K562 (cell line): ENCODE measurements around the gene GSTO2. TPM values are rescaled to one million over a fixed set of nuclear protein-coding genes. Genes with fewer than 3 reads are reported as not detected.
A peak's percentile ranks its signal among the peaks of the same experiment; 100 is the strongest.

Experiments
- ATF4 ChIP-seq: fragments of 450-650 bp; formaldehyde crosslinking; IDR thresholded peaks from 2 replicates; pipeline ENCODE4 v1.4.0; 2022; ENCODE audit warnings: mild to moderate bottlenecking, moderate library complexity
- CREBBP ChIP-seq: IDR thresholded peaks from one replicate; pipeline ENCODE4 v1.6.1; 2012; ENCODE audit warnings: low read depth, mild to moderate bottlenecking, control low read depth, inconsistent platforms, low read length
- CXXC5 ChIP-seq: fragments of 250-450 bp; sonication (Bioruptor Pico); IDR thresholded peaks from 2 replicates; pipeline ENCODE4 v1.8.0; 2022; ENCODE audit warnings: inconsistent platforms, mild to moderate bottlenecking, moderate library complexity
- DMBX1 ChIP-seq: fragments of 250-450 bp; sonication (Bioruptor Pico); IDR thresholded peaks from 2 replicates; pipeline ENCODE4 v1.8.0; 2022; ENCODE audit warnings: inconsistent platforms, mild to moderate bottlenecking, moderate library complexity, borderline replicate concordance
- ELF2 ChIP-seq: fragments of 250-450 bp; sonication (Bioruptor Pico); IDR thresholded peaks from 2 replicates; pipeline ENCODE4 v1.5.0; 2021; ENCODE audit warnings: mild to moderate bottlenecking
- FIP1L1 ChIP-seq: fragments of 200-400 bp; formaldehyde crosslinking; IDR thresholded peaks from 2 replicates; pipeline ENCODE4 v1.6.1; 2018; ENCODE audit warnings: mild to moderate bottlenecking, low read depth, low read length; ENCODE audit not compliant: poor library complexity, severe bottlenecking
- GABPB2 ChIP-seq: fragments of 250-450 bp; sonication (Bioruptor Pico); conservative IDR thresholded peaks from 2 replicates; pipeline ENCODE4 v1.5.1; 2021; ENCODE audit warnings: mild to moderate bottlenecking
- GTF2B ChIP-seq: IDR thresholded peaks from 2 replicates; pipeline ENCODE4 v1.6.1; 2011; ENCODE audit not compliant: insufficient read length; ENCODE audit errors: extremely low read depth
- HEY1 ChIP-seq: fragments of 250-450 bp; sonication (Bioruptor Pico); IDR thresholded peaks from 2 replicates; pipeline ENCODE4 v1.5.0; 2020; ENCODE audit warnings: mild to moderate bottlenecking, moderate library complexity, borderline replicate concordance
- HNRNPH1 ChIP-seq: fragments of 200-400 bp; formaldehyde crosslinking; optimal IDR thresholded peaks from 2 replicates; pipeline ENCODE3; 2017; ENCODE audit warnings: low read depth, mild to moderate bottlenecking, low read length, moderate library complexity
- LARP7 ChIP-seq: fragments of 450-650 bp; IDR thresholded peaks from 2 replicates; pipeline ENCODE4 v1.6.1; 2016
- MTA3 ChIP-seq: fragments of 450-650 bp; formaldehyde crosslinking; IDR thresholded peaks from 2 replicates; pipeline ENCODE4 v1.6.1; 2017; ENCODE audit warnings: mild to moderate bottlenecking, borderline replicate concordance
- NCOR1 ChIP-seq: fragments of 450-650 bp; IDR thresholded peaks from 2 replicates; pipeline ENCODE4 v1.6.1; 2016; ENCODE audit warnings: mild to moderate bottlenecking, moderate library complexity
- PCBP1 ChIP-seq: fragments of 200-400 bp; formaldehyde crosslinking; IDR thresholded peaks from 2 replicates; pipeline ENCODE4 v1.6.1; 2018; ENCODE audit warnings: mild to moderate bottlenecking, low read depth, low read length; ENCODE audit not compliant: poor library complexity, severe bottlenecking
- POLR2AphosphoS2 ChIP-seq: IDR thresholded peaks from 2 replicates; pipeline ENCODE4 v1.6.1; 2012; ENCODE audit warnings: low read length, improper control_type of control experiment
- PTRF ChIP-seq: fragments of 450-650 bp; IDR thresholded peaks from 2 replicates; pipeline ENCODE4 v1.6.1; 2016; ENCODE audit warnings: mild to moderate bottlenecking, missing genetic modification characterization, missing compliant biosample characterization
- RBM34 ChIP-seq: fragments of 200-400 bp; formaldehyde crosslinking; IDR thresholded peaks from 2 replicates; pipeline ENCODE4 v1.6.1; 2018; ENCODE audit warnings: low read length, borderline replicate concordance; ENCODE audit not compliant: insufficient read depth
- SP2 ChIP-seq: IDR thresholded peaks from 2 replicates; pipeline ENCODE4 v1.6.1; 2011; ENCODE audit warnings: mild to moderate bottlenecking, low read depth, low read length, moderate library complexity; ENCODE audit not compliant: poor library complexity, severe bottlenecking; ENCODE audit errors: extremely low read depth
- SREBF2 ChIP-seq: sonication (generic); formaldehyde crosslinking; IDR thresholded peaks from 2 replicates; pipeline ENCODE4 v1.4.0; 2020; ENCODE audit warnings: mild to moderate bottlenecking, missing genetic modification reagents
- TAF1 ChIP-seq: IDR thresholded peaks from 2 replicates; pipeline ENCODE4 v1.6.1; 2011; ENCODE audit warnings: mild to moderate bottlenecking, low read length, moderate library complexity; ENCODE audit not compliant: insufficient read depth, control insufficient read depth, severe bottlenecking; ENCODE audit errors: extremely low read depth
- THRB ChIP-seq: fragments of 450-650 bp; formaldehyde crosslinking; conservative IDR thresholded peaks from 2 replicates; pipeline ENCODE4 v1.4.0; 2022; ENCODE audit warnings: mild to moderate bottlenecking, missing genetic modification characterization
- XRCC3 ChIP-seq: fragments of 450-650 bp; IDR thresholded peaks from 2 replicates; pipeline ENCODE4 v1.6.1; 2017; ENCODE audit warnings: mild to moderate bottlenecking, moderate library complexity
- XRCC5 ChIP-seq: fragments of 200-400 bp; formaldehyde crosslinking; IDR thresholded peaks from 2 replicates; pipeline ENCODE4 v1.6.1; 2017; ENCODE audit warnings: low read depth, mild to moderate bottlenecking, low read length
- ZNF3 ChIP-seq: fragments of 250-450 bp; sonication (Bioruptor Pico); IDR thresholded peaks from 2 replicates; pipeline ENCODE4 v1.5.0; 2021; ENCODE audit warnings: mild to moderate bottlenecking, moderate library complexity
- ZNF395 ChIP-seq: fragments of 200-800 bp; sonication (Bioruptor generic); IDR thresholded peaks from 2 replicates; pipeline ENCODE4 v1.6.1; 2017; ENCODE audit warnings: missing genetic modification characterization, missing compliant biosample characterization
- ZNF436 ChIP-seq: fragments of 250-450, 450-650 bp; sonication (Bioruptor Pico); formaldehyde crosslinking; IDR thresholded peaks from 2 replicates; pipeline ENCODE4 v1.7.0; 2020; ENCODE audit warnings: mild to moderate bottlenecking
- polyA plus RNA-seq, 8 experiments: library from polyadenylated mRNA; depleted of rRNA in 4 of 8; stranded (reverse) in 5 of 8; unstranded in 3 of 8; fragments of >200 nt; fragmentation: Nextera tagmentation in 2 of 8; fragmentation: Illumina TruSeq in 1 of 8; extraction: Ambion mirVana in 2 of 8; extraction: Trizol in 1 of 8; gene quantifications; 2 replicates each; pipeline versions ENCODE4 v1.2.1 to v1.2.3, GENCODE V29; 2011 to 2014; ENCODE audit warnings: inconsistent platforms in 1 of 8, missing spikeins in 1 of 8
- total RNA-seq, 7 experiments: library from RNA; depleted of rRNA in 6 of 7; stranded (reverse); fragments of >200 nt in 6 of 7; fragmentation: Illumina TruSeq in 2 of 7; extraction: Trizol in 2 of 7; gene quantifications; 2 replicates each; pipeline versions ENCODE4 v1.2.1 to v1.2.3, GENCODE V29; 2011 to 2021; ENCODE audit warnings: low replicate concordance in 1 of 7

The GSTO2 gene
- total and polyA plus RNA-seq, 9 of the 15 experiments (the other 6 are each of a cell fraction or from before 2014, with no cell fraction given), result 0.18 to 1.8 (median 0.90) TPM

- TF ChIP-seq FIP1L1 (no peak), XRCC3 (no peak), HNRNPH1 (no peak), ZNF3 (no peak), SP2 (no peak), LARP7 (no peak), ZNF436 (no peak), TAF1 (peak; percentile 46), THRB (no peak), CXXC5 (0 out of 2 replicates have a peak, but pooled peaks have one; percentile 4), ZNF395 (peak; percentile 22; the same call in 1 of the 2 replicates), NCOR1 (peak; percentile 48), SREBF2 (CRISPR knock-in tag) (no peak), ATF4 (CRISPR knock-in tag) (no peak), PTRF (tag) (no peak), PCBP1 (no peak), CREBBP (no peak), HEY1 (CRISPR knock-in tag) (no peak), POLR2AphosphoS2 (no peak), RBM34 (no peak), MTA3 (0 out of 2 replicates have a peak, but pooled peaks have one; percentile 16), GTF2B (no peak), GABPB2 (CRISPR knock-in tag) (no peak), DMBX1 (CRISPR knock-in tag) (0 out of 2 replicates have a peak, but pooled peaks have one; percentile 21), XRCC5 (no peak), ELF2 (CRISPR knock-in tag) (no peak)
These were observed 70.6 kb downstream of the GSTO2 start (continued) for GRCh38 chr10:104339469-104340110.
